Stimulated activated CD4-positive, alpha-beta T cell treated with anti-CD3 and anti-CD28 coated beads, Interleukin-12 subunit alpha, Interleukin-12 subunit beta, amount 100 ng/mL, for 24 hours (primary cell): ENCODE data around the gene PSMB11.

Experiments used
- DNase-seq, 2 experiments: peaks; one replicate each; pipeline ENCODE4 v3.0.0-alpha.2; 2020; ENCODE audit warnings: low read depth in 2 of 2

Gene PSMB11

GRCh38 chr14:23058654-23059504 is 16.9 kb downstream of the PSMB11 start:
- no peak for DNase-seq

DNA sequence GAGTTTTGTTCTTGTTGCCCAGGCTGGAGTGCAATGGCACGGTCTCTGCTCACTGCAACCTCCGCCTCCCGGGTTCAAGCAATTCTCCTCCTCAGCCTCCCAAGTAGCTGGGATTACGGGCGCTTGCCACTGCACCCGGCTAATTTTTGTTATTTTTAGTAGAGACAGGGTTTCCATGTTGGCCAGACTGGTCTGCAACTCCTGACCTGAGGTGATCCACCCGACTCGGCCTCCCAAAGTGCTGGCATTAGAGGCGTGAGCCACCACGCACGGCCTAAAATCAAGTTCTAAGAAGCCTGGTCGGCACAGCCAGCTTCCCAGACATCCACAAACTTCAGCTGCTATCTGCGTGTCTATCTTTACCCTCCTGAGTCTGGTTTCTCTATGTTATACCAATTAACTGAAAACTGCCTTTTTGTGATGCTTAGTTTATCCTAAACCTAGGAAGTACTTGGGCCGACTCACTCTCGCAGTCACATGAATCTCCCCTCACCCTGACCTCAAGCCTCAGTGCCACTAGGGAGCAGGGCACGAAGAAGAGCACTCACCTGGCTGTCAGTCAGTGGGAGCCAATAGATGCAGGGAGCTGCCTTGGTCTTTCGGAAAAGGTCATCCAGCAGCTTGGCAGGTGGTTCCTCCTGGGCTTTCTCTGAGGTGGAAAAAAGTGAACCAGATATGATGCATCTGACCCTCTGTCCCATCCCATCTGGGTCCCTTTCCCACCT is 18.7 kb downstream of the PSMB11 start:
- DNase-seq: no peak

DNA sequence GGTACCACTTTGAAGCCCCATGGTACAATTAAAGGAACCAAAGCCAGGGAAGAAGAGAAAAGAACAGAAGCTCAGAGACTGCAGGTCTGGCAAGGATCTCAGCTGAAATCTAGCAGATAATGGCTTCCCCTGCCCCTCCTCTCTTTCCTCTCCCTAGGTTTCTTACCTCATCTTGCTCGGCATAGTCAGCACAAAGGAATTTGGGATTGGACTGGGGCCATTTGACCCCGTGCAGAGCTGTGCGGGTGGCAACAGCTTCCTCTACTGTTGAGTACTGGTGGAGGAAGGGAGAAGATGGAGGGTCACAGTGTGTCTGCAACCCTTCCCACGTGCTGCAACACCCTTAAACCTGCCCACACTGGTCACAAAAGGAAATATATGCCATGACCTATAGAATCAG is 20.0 kb downstream of the PSMB11 start:
- no peak for DNase-seq

DNA sequence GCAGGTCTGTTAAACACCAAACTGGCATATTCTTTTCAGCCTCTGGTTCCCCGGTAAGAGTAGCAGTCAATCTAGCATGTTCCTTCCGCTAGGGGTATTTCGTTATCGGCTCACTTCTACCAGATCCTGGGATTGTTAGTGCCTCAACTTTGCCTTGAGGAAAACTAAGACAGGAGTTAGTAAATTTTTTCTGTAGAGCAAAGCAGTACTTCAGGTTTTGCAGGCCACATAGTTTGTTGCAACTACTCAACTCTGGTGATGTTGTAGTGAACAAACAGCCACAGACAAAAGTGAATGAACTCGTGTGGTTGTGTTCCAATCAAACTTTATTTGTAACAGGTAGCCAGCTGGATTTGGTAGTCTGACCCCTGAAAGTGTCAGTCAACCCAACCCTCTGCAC is 21.6 kb downstream of the PSMB11 start:
- DNase-seq: no peak

GRCh38 chr14:23066368-23066767 is 24.4 kb downstream of the PSMB11 start:
- DNase-seq: no peak

DNA sequence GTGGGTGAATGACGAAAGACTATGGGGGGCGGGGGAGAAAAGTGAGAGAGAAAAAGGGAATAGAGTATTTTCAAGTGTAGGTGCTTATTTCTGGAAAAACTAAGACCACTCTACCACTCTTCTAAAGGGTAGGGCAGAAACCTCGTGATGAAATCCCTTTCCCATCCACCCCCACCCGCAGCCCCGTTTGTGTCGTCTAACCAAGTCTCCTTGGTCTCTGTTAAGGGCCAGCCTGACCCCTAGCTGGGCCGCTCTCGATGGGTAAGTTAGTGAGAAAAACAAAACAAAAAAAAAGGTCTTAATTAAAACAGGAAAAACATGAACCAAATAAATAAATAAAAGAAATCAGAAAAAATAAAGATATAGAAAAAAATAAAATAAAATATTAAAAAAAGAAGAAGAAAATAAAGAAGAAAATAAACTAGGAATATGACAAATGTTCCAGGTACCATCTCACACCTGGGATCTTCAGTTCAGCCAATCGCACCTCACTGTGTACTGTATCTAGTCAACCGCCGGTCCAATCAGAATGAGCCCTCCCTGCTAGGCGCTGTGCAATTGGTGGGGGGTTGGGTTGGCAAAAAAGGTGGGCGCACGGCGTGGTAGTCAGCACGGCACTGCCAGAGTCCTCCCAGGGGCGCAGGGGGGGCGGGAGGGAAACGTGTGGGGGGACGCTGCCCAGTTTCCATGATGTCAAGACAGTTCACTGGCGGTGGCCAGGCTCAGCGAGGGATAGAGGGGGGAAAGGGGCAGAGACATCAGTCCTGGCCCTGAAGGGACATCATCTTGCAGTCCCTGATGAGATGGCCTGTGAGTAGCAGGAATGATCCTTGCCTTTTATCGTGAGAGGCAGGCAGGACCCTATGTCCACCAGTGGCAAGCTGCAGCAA is 25.1 kb downstream of the PSMB11 start:
- DNase-seq: no peak

GRCh38 chr14:23067847-23068788 is 26.1 kb downstream of the PSMB11 start:
- no peak for DNase-seq

GRCh38 chr14:23068789-23069412 is 26.9 kb downstream of the PSMB11 start:
- peak; percentile 50 to 60 for DNase-seq

- DNase-seq: no peak
Observed at GRCh38 chr14:23069413-23069806, 27.4 kb downstream of the PSMB11 start.

GRCh38 chr14:23070262-23071129 is 28.5 kb downstream of the PSMB11 start:
- DNase-seq: no peak

- peak; percentile 66 to 74 for DNase-seq
Observed at GRCh38 chr14:23071244-23071920, 29.4 kb downstream of the PSMB11 start.

GRCh38 chr14:23071921-23072539 is 30.0 kb downstream of the PSMB11 start:
- no peak for DNase-seq

- no peak for DNase-seq
Observed at GRCh38 chr14:23074906-23075305, 32.9 kb downstream of the PSMB11 start.

DNA sequence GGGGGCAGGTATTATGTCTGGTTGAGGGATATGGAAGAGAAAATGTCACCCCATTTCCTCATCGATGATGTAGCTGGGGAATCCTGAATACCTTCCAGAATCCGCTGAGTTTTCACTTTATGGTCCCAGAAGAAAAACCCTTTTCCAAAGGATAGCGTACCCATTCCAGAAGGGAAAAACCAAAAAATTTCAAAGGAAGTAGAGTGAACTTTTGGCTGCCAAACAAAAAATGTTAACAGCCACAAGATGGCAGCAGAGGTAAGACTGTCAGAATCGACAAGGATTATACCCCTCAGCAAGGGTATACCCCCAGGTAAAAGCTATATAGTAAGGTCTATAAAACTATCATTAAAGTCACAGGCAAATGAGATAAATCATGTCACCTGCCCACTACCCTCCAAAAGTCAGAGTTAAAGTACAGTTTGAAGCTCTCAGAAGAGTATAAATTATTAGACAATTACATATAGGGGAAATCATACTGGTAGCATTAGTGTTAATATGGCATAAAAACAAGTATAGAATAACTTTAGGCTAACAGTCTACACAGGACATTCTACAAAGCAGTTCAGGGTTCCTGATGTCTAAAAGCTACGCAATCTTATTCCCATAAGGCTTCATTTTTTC is 34.9 kb downstream of the PSMB11 start:
- DNase-seq: no peak

- no peak for DNase-seq
Observed at GRCh38 chr14:23077962-23078361, 36.0 kb downstream of the PSMB11 start.

- DNase-seq: no peak
Observed at GRCh38 chr14:23078692-23079116, 36.7 kb downstream of the PSMB11 start.

GRCh38 chr14:23079716-23080115 is 37.7 kb downstream of the PSMB11 start:
- DNase-seq: no peak

GRCh38 chr14:23080474-23080873 is 38.5 kb downstream of the PSMB11 start:
- DNase-seq: no peak
